Measurements from ENCODE around the gene EMC8. TPM values are rescaled to one million over a fixed set of nuclear protein-coding genes. Genes with fewer than 3 reads are reported as not detected.

Gene EMC8
- total RNA-seq, 2 donors from 2014 or later: 60.1 to 67.6 TPM

GRCh38 chr16:85806539-85806938 lies 7.2 kb upstream of the EMC8 start:
- Mint-ChIP-seq H3K27me3 (ENCODE audit: insufficient read depth) (no peaks in the 10 kb centered on the region), H3K9me3 (peaks cover 5% of the 10 kb centered on the region), H3K4me1 (no peaks in the 10 kb centered on the region), H3K27ac (no peak overlapping the region), H3K36me3 (ENCODE audit: low read depth) (peaks cover 58% of the 10 kb centered on the region), H3K4me3 (no peak overlapping the region)
- WGBS, 2 experiments (ENCODE audit: insufficient coverage in 1 of 2, insufficient read length in 1 of 2): 96 to 97% methylated on average over 7 to 11 of the region's 11 CpGs
- Histone ChIP-seq H3K27me3 (ENCODE audit: control insufficient read depth, insufficient read depth, low read length, poor library complexity, severe bottlenecking) (no peaks in the 10 kb centered on the region), H3K4me1 (ENCODE audit: control insufficient read depth, insufficient read depth, low read length) (no peaks in the 10 kb centered on the region), H3K36me3 (ENCODE audit: control insufficient read depth, insufficient read depth, low read length) (peaks cover 56% of the 10 kb centered on the region), H3K4me3 (ENCODE audit: low read length) (no peak overlapping the region), H3K9me3 (ENCODE audit: control insufficient read depth, low read length) (no peaks in the 10 kb centered on the region), H3K9ac (ENCODE audit: extremely low read depth, low read length, poor library complexity, severe bottlenecking) (no peak overlapping the region), H3K27ac (ENCODE audit: low read depth, low read length) (no peak overlapping the region)
- no peak for TF ChIP-seq CTCF (conservative IDR thresholded peaks at IDR 0.05)
- no peak for DNase-seq

GRCh38 chr16:85805442-85806045 lies 6.2 kb upstream of the EMC8 start:
- Histone ChIP-seq H3K36me3 (ENCODE audit: control insufficient read depth, insufficient read depth, low read length) (peaks cover 63% of the 10 kb centered on the region), H3K9ac (ENCODE audit: extremely low read depth, low read length, poor library complexity, severe bottlenecking) (no peak overlapping the region), H3K27me3 (ENCODE audit: control insufficient read depth, insufficient read depth, low read length, poor library complexity, severe bottlenecking) (no peaks in the 10 kb centered on the region), H3K9me3 (ENCODE audit: control insufficient read depth, low read length) (no peaks in the 10 kb centered on the region), H3K4me3 (ENCODE audit: low read length) (no peak overlapping the region), H3K4me1 (ENCODE audit: control insufficient read depth, insufficient read depth, low read length) (no peaks in the 10 kb centered on the region), H3K27ac (ENCODE audit: low read depth, low read length) (no peak overlapping the region)
- DNase-seq: no peak
- no peaks in the 10 kb centered on the region for H3K27me3 Mint-ChIP-seq (ENCODE audit: insufficient read depth)
- no peaks in the 10 kb centered on the region for H3K4me1 Mint-ChIP-seq
- H3K36me3 Mint-ChIP-seq (ENCODE audit: low read depth): peaks cover 61% of the 10 kb centered on the region
- no peak overlapping the region for H3K4me3 Mint-ChIP-seq
- TF ChIP-seq CTCF (conservative IDR thresholded peaks at IDR 0.05): no peak
- WGBS, 2 experiments (ENCODE audit: insufficient coverage in 1 of 2, insufficient read length in 1 of 2): 86 to 97% methylated on average over 10 to 18 of the region's 18 CpGs
- no peak overlapping the region for H3K27ac Mint-ChIP-seq
- peaks cover 5% of the 10 kb centered on the region for H3K9me3 Mint-ChIP-seq

- TF ChIP-seq CTCF (conservative IDR thresholded peaks at IDR 0.05): no peak
- no peaks in the 10 kb centered on the region for H3K27me3 ChIP-seq (ENCODE audit: control insufficient read depth, insufficient read depth, low read length, poor library complexity, severe bottlenecking)
- no peak overlapping the region for H3K9ac ChIP-seq (ENCODE audit: extremely low read depth, low read length, poor library complexity, severe bottlenecking)
- no peaks in the 10 kb centered on the region for H3K4me1 ChIP-seq (ENCODE audit: control insufficient read depth, insufficient read depth, low read length)
- Mint-ChIP-seq H3K27ac (peak overlapping the region; percentile 65), H3K4me1 (peaks cover 5% of the 10 kb centered on the region), H3K36me3 (ENCODE audit: low read depth) (peaks cover 57% of the 10 kb centered on the region), H3K9me3 (no peaks in the 10 kb centered on the region), H3K4me3 (no peak overlapping the region), H3K27me3 (ENCODE audit: insufficient read depth) (no peaks in the 10 kb centered on the region)
- H3K36me3 ChIP-seq (ENCODE audit: control insufficient read depth, insufficient read depth, low read length): peaks cover 63% of the 10 kb centered on the region
- no peak for DNase-seq
- 79 to 81% methylated on average over 10 to 13 of the region's 14 CpGs for WGBS, 2 experiments (ENCODE audit: insufficient coverage in 1 of 2, insufficient read length in 1 of 2)
- no peak overlapping the region for H3K27ac ChIP-seq (ENCODE audit: low read depth, low read length)
- no peaks in the 10 kb centered on the region for H3K9me3 ChIP-seq (ENCODE audit: control insufficient read depth, low read length)
- no peak overlapping the region for H3K4me3 ChIP-seq (ENCODE audit: low read length)
These were observed 4.2 kb upstream of the EMC8 start for GRCh38 chr16:85803570-85803969.

All from endodermal cell (in vitro differentiated cells).